Epidermal melanocyte (primary cell): Measurements from ENCODE around the gene ST8SIA5.

Experiments used
- DNase-seq: peaks from one replicate; pipeline ENCODE4 v3.0.0; 2011; ENCODE audit warnings: low spot score; ENCODE audit not compliant: insufficient read length

Gene ST8SIA5

DNA sequence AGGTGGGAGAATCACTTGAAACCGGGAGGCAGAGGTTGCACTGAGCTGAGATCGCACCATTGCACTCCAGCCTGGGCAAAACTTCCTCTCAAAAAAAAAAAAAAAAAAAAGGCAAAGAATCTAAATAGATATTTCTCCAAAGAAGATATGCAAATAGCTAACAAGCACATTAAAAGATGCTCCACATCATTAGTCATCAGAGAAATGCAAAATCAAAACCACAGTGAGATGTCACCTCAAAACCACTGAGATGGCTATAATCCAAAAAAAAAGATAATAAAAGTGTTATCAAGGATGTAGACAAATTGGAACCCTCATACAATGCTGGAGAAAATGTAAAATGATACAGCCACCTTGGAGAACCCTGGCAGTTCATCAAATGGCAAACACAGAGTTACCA, 8.4 kb downstream of the ST8SIA5 start:
- no peak for DNase-seq

DNA sequence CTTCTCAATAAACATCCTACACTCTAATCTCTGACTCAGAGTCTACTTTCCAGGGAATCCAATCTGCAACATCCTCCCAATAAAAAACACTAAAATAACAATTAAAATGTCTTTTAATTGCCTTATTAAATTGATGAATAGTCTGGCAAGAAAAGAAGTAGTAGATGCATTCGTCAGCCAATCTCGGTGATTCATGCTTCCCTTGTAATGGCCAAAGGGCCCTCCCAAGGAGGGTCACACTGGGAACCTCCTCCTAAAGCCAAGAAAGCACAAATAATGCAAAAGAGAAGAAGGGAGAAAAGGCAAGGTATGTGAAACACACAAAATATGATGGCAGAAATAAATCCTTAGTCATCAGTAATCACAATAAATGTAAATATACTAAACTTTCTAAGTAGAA, 16.8 kb downstream of the ST8SIA5 start:
- DNase-seq = no peak

DNA sequence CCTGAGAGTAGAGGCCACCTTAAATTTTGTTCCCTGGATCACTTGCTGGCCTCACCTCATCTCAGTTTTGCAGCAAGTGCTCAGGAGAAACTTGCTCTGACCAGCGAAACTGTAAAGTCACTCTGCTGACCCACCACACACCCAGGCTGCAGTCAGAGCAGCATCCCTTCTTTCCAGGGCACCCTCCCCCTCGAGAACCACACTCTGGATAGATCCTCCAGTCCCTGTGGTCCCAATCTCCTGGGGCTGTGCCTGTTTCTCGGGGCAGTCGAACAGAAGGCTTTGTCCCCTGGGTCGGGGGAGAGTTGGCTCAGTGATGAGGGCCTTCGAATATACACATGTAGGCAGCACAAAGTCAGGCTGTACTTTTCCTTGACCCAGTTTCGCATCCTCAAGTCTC, 18.4 kb downstream of the ST8SIA5 start:
- no peak for DNase-seq

DNA sequence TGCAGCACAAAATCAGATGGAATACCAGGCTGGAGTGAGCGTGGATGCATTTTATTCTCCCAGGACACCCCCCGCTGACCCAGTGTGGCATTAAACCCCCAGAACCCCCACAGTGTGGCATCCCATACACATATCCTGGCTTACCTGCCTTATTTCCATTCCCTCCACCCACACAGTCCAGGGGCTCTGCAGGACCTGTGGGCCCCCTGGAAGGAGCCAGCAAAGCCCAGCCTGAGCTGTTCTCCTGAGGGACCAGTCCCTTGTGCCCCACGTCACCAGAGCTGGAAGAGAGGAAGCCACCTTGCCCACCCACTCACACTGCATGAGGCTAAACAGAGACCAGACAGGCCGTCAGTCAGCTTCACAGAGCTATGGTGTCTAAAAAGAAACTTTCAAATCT, 20.1 kb downstream of the ST8SIA5 start:
- no peak for DNase-seq

DNA sequence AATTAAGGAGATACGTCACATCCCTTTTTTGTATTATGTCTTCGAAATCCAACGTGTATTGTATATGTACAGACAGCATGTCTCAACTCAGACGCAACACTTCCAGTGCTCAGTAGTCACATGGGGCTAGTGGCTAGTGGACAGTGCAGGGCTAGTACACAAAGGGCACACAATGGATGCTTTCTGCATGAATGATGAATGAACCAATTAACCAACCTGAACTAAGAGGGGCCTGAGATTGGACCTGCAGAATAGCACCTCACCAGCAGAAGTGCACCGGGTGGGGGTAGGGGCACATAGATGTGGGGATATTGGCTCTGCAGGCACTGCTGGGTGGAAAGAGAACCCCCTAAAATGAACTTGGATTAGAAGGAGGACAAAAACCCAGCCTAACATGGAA, 20.7 kb downstream of the ST8SIA5 start:
- no peak for DNase-seq

DNA sequence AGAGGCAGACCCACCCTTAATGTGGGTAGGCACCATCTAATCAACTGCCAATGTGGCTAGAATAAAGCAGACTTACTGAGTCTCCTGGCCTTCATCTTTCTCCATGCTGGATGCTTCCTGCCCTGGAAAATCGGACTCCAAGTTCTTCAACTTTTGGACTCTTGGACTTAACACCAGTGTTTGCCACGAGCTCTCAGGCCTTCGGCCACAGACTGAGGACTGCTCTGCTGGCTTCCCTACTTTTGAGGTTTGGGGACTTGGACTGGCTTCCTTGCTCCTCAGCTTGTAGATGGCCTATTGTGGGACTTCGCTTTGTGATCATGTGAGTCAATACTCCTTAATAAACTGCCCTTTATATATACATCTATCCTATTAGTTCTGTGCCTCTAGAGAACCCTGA, 21.9 kb downstream of the ST8SIA5 start:
- no peak for DNase-seq

DNA sequence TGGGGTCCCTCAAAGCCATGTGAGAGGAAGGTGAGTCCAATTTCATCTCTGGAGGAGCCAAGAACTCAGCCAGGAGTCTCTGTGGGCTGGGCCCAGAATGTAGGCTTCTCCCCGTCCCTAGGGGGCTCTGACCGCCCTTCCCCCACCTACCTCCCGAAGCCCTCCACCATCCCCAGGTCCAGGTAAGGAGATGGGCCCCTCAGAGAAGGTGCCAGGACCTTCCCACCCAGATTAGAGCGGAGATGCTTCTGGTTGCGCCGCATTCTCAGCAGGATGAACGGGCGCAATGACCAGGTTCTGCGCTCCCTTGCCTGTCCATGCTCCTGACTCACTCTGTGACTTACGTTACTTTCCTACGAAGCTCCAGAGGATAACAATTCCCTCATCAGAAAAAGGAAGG, 23.0 kb downstream of the ST8SIA5 start:
- DNase-seq = no peak

DNA sequence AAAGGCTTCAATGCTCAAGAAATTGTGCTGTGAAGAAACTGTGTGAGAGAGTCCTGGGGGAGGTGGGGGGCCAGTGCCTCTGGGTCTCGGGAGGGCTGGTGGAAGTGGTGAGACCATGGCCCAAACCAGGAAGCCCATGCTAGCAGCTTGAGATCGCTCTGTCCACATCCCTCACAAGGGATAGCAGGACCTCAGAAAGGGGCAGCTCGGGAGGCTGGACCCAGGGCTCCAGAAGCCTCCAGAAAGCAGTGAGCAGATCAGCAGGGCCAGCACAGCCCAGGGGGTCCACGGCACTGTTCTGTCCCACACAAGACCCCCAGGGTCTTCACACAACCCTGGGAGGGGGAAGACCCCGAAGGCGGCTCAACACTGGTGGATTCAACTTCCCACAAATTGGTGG, 24.1 kb downstream of the ST8SIA5 start:
- DNase-seq = no peak

DNA sequence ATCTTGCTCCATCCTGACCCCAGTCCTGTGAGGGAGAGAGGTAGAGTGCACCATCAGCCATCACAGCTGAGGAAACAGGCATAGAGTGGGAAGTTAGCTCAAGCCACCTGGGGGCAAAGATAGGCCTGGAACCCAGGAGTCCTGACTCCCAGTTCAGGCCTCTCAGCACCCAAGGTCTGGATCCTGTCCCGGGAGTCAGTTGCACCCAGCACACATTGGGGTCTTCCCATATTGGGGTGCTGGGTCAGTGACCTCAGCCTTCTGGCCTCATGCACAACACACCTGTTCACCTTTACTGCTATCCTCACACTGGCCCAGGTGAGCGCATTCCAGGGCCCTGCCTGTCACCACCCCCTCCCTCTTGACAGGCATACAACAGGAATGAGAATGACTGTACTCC, 24.7 kb downstream of the ST8SIA5 start:
- DNase-seq = no peak

DNA sequence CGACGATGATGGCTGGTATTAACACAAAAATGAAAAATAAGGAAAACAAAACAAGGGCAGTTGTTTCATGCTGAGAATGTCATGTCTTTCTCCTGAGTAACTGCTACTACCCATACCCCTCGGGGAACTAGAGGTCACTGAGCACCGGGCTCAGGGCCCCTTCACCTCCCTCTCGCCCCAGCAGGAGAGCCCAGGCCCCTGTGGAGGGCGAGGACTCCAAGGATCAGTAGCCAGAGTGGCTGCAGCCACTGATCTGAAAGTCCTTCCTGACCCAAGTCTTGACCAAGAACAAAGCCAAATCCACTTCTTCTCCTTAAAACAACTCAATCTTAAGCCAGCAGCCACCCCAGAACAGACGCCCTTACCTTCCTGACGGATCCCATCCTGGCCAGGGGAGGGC, 25.5 kb downstream of the ST8SIA5 start:
- no peak for DNase-seq

DNA sequence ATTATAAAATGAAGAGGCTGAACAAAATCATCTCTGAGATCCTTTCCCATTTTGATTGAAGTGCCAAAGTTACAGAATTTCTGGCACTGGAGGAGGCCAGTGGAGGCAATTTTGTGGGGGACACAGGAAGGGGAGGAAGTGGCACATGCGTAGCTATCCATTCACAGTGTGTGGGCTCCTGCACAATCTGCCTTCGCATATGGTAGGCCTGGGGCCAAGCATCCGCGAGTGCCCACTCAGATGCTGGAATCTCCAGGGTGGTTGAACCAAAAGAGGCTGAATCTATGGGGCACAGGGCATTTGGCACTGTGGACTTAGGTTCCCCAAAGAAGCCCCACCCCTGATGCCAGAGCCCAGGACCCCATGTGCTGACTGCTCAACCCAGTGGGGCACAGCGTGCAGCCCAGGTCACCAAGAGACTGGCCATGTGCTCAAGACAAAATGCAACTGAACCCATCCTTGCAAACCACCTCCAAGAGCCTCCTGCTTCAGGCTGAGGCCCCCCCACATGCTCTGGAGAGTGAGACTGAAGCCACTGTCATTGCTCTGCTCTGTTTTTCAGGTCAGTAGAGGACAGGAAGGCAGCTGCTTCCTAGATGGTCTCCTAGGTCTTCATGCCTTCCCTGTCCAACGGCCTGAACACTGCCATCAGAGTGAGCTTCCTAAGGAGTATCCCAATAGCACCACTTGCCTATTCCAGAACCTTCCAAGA, 28.5 kb downstream of the ST8SIA5 start:
- no peak for DNase-seq

DNA sequence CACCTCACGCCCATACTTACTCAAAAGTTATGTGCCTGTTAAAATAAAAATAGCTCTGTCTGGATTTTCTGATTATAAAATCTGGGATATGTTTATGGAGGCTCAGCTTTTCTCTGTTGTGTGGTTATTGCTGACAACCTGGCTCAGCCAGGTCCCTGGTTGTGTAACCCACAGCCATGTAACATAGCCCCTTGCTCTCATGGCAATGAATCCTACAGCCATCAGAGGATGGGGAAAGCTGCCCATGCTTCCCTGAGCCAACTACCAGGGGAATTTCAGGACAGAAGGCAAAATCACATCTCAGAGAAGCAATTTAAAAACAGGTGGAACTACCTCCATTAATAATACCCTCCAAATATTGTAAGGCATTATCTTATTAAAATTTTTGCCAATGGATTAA, 29.7 kb downstream of the ST8SIA5 start:
- DNase-seq = no peak

DNA sequence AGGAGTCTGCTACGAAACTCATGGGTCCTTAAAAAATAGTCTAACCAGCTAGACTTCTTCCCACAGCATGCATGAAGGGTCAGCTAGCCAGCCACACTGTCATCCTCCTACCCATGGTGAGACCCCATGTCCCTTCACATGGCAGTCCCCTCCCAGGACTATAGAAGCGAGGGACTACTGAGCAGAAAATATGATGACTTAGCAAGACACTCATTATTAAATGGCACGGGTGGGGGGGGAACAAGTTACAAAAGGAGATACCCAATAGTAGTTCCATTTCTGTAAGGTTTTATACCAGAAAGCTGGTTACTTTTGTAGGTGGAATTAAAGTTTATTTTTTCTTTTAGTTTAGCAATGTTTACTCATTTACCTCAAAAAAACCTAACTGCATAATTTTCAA, 31.5 kb downstream of the ST8SIA5 start:
- no peak for DNase-seq

DNA sequence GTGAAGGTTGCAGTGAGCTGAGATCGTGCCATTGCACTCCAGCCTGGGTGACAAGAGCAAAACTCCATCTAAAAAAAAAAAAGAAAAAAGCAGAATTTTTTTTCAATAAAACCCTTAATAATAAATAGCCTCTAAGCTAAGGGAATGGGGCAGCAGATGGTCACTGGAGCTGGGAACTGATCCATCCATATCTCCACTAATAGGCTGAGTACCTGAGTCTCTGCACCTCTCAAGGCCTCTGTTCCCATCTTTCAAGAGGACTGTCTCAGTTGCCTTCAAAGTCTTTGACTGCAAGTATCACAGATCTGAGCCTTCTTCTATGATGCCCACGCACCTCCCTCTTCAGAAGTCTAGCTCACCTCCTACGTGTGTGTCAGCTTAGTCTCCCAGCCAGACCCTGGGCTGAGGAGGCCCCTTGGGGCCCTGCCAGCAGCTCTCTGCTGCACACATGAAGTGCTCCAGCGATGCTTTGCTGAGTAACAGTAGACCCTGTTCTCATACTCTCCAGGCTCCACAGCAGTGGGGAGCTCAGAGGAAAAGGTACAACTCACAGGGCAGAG, 32.9 kb downstream of the ST8SIA5 start:
- no peak for DNase-seq

DNA sequence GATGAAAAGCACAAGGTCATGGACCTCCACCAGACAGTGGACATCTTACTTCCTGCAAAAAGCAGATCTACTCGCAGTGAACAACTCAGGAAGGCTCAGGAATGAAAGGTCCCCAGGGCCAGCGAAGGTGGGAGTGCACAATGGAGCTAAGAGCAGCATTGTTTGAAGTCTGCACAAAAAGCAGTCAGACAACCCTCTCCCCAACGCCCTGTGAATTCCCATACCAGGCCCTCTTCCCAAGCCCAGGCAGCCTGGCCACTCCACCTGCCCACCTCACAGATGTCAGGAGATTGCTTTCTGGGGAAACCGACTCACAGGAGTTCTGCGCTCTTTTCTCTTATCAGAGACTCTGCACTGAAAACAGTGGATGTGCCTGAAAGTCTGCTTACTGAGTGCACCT, 34.8 kb downstream of the ST8SIA5 start:
- no peak for DNase-seq

DNA sequence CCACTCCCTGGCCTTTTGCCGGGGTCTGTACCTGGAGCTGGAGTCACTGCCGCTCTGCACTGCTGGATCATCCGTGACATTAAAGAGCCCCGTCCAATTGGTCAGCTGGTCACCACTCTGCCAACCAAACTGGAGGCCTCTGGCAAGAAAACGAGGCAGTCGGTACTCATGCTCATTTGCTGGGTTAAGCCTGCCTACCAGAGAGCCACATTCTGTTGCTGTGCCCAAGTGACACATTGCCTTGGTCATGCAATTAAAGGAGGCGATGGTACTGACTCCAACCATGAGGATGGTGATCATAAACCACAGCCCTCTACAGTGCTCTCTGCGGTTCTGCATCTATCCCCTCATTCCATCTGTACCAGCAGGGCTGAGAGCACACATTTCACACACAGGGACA, 35.5 kb downstream of the ST8SIA5 start:
- no peak for DNase-seq

DNA sequence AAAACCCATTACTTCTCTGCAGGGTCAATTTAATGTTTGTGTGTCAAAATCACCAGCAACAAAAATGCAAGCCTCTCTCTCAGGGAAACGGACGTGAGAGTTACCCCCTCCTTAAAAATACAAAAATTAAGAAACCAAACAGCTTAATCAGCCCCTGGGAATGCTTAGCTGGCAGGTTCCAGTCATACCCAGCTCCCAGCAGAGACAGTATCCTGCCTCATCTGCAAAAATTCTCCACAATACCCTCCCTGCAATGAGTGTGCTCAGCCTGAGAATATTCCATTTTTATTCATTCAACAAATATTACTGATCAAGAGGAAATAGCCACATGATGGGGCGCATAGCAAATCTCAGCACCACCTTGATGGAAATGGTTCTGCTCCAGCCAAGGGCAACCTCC, 36.3 kb downstream of the ST8SIA5 start:
- no peak for DNase-seq

DNA sequence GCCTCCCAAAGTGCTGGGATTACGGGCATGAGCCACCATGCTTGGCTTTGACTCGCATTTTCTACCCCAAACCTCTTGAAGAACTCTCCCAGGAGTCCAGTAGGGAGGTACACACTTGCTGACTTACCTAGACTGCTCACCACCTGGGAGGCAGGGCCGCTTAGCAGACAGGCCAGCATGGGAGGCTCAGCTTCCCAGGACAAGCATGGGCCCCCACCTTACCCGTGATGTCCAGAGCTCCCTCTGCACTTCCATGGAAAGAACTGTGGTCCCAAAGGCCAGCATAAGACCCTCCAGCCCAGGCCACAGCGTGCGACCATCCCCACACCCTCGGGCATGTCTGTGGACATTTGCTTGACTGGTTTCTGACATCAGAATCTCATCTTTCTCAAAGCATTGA, 36.8 kb downstream of the ST8SIA5 start:
- no peak for DNase-seq

DNA sequence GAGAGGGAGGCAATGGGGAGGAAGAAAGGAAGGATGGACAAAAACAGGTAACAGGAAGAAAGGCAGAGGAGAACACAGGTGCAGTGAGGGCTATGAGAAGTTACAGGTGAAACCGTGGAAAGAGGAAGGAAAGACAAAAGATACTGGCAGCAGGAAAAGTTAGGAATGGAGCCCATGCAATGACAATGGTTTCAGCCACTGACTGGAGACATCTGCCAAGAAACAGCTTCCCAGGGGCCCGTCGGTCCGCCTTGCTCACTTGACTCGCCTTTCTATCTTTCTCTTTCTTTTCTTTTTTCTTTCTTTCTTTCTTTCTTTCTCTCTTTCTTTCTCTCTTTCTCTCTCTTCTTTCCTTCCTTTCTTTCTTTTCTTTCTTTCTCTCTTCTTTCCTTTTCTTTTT, 37.5 kb downstream of the ST8SIA5 start:
- no peak for DNase-seq

DNA sequence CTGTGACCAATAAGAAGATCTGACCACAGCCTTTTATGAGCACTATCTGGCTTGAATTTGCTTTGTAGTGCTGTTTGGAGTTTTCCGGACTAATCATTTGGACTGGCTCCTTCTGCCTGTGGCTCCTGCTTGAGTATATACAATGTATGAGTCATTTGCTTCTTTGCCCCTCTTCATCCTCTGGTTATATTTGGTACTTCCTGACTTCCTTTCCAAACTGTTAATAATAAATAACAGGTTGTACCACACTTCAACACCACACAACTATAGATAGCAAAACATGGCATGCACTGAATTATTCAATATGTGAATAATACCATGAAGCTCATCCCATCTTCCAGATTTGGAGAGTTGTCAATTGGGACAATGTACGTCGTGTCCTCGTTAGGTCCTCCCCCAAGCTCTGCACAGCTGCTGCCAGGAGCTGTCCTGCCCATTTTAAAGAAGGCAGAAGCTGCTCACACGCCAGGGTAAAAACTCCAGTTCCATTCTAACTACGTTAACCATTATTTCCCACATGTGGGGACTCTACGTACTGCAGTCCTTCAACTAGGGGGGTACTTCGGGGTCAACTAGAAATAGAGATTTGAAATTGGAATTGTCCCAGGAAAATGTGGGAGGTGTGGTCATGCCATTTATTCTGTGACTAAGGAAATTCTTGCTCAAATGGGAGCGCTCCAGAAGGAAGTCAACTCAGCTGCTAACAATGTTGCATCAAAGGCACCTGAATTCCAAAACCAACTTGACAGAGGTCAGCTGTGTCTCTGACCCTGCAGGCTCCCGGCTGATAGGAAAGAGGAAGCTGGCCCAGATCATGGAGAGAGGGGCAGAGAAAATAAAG, 38.1 kb downstream of the ST8SIA5 start:
- no peak for DNase-seq

DNA sequence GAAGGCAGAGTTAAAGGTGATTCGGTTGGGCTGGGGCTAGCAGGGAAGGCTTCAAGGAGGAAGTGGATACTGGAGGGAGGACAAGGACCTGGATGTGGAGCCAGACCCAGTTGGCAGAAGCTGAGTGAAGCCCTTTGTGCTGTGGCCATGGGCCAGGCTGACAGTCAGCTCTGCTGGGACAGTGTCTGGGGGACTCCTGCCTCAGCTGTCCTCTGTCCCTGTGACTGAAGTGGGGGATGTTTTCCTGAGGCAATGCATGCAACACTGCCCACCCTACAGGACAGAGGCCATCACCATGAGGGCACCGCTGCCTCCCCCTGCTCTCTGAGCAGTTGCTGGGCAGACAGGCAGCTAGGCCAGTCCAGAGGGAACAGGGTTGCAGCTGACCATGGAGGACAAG, 40.0 kb downstream of the ST8SIA5 start:
- DNase-seq = no peak

DNA sequence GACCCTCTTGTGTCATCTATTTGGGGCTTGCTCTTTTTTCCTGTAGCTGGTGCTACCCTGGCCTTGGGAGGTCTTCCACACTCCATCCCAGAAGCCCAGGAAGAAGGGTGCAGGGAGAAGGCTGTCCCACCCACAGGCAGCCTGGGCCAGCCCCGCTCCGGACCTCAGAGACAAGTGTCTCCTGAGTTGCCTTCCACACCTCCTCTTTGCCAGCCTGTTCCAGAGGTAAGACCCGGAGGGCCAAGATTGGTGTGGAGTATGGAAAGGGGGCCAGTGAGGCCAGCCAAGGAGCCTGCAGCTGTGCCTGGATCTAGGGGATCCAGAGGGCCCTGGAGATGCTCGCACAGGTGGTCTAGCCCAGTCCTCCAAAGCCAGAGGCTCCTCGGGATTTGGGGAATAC, 40.5 kb downstream of the ST8SIA5 start:
- no peak for DNase-seq

DNA sequence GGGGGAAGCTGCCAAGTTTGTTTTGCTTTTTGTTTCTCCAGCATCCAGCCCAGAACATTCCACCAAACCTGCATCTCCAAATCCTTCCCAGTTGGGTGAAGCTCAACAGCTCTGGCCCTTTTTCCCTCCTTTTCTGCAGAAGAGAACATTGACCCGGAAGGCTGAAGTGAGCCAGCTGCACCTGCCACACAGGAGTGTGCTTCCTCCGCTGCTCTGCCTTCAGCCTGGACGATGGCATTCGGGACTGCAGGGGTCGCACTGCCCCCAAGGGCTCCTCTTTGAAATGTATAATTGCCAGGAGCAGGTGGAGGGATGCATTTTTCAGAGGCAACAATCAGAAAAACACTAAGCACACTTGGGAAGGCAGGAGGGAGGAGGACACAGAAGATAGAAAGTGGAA, 41.8 kb downstream of the ST8SIA5 start:
- no peak for DNase-seq
